Gastroesophageal sphincter (tissue), 3 donors: Measurements from ENCODE around the gene CEP152.

ENCODE experiments used
- CTCF ChIP-seq, 4 experiments: fragments of 200-600 bp in 2 of 4; fragments of 450-650 bp in 2 of 4; sonication (generic) in 1 of 4; IDR thresholded peaks; one replicate each; pipeline ENCODE4 v1.5.1; 2017 to 2019; ENCODE audit warnings: antibody characterized with exemption in 4 of 4, mild to moderate bottlenecking in 2 of 4, moderate library complexity in 2 of 4
- POLR2AphosphoS5 ChIP-seq: sonication (generic); formaldehyde crosslinking; IDR thresholded peaks from one replicate; pipeline ENCODE4 v1.6.1; 2017; ENCODE audit warnings: antibody characterized with exemption

- TF ChIP-seq CTCF (IDR thresholded peaks at IDR 0.05) (no peak), POLR2AphosphoS5 (no peak)
Observed at GRCh38 chr15:48781481-48782081, 29.3 kb downstream of the CEP152 start.
